DOHH2 (cell line): ENCODE data around the gene FEM1C.

Experiments used
- EZH2phosphoT487 ChIP-seq: fragments of 200-600 bp; sonication (generic); IDR thresholded peaks from 2 replicates; pipeline ENCODE4 v1.6.1; 2017; ENCODE audit warnings: borderline replicate concordance, mild to moderate bottlenecking, antibody characterized with exemption, low read length, moderate library complexity, mixed read lengths
- TF ChIP-seq, protein P1 (sequence below): fragments of 200-600 bp; sonication (generic); IDR thresholded peaks from one replicate; pipeline ENCODE4 v1.5.1; 2014; ENCODE audit warnings: antibody characterized with exemption, mild to moderate bottlenecking, low read depth, low read length; ENCODE audit not compliant: poor library complexity, severe bottlenecking

DNA sequence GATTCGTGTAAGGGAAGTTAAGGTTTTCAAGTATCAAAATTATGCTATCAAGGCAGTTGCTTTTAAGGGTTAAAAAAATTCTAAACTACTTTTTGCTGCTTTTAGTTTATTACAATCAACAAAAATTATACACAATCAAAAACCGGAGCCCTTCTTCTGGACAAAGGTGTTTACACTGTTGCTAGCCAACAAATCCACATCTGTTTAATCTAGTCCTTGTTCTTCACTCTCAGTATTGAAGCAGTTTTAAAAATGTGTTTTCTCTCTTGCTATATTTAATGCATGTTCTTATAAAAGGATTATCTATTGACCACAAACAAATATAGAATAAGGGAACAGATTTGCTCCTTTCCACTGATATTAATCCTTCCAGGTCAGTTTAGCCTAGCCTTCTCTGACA, 2.5 kb downstream of the FEM1C start:
- TF ChIP-seq, protein P1, sequence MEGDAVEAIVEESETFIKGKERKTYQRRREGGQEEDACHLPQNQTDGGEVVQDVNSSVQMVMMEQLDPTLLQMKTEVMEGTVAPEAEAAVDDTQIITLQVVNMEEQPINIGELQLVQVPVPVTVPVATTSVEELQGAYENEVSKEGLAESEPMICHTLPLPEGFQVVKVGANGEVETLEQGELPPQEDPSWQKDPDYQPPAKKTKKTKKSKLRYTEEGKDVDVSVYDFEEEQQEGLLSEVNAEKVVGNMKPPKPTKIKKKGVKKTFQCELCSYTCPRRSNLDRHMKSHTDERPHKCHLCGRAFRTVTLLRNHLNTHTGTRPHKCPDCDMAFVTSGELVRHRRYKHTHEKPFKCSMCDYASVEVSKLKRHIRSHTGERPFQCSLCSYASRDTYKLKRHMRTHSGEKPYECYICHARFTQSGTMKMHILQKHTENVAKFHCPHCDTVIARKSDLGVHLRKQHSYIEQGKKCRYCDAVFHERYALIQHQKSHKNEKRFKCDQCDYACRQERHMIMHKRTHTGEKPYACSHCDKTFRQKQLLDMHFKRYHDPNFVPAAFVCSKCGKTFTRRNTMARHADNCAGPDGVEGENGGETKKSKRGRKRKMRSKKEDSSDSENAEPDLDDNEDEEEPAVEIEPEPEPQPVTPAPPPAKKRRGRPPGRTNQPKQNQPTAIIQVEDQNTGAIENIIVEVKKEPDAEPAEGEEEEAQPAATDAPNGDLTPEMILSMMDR: no peak
- TF ChIP-seq EZH2phosphoT487: no peak
